H1 (cell line): ENCODE results near the gene ERCC1. TPM values are rescaled to one million over a fixed set of nuclear protein-coding genes. Genes with fewer than 3 reads are reported as not detected.

ENCODE experiments used
- CTCF ChIA-PET: fragments of 300-600 bp; sonication (Branson Sonifier 250); formaldehyde crosslinking; loops from one replicate; lab custom pipeline; 2021; ENCODE audit not compliant: partially characterized antibody; lab: Charles Lee
- POLR2A ChIA-PET: fragments of 300-600 bp; sonication (Branson Sonifier 250); formaldehyde crosslinking; loops from one replicate; lab custom pipeline; 2021; ENCODE audit warnings: inconsistent platforms; ENCODE audit not compliant: partially characterized antibody; lab: Charles Lee
- DNase-seq, 2 experiments: peaks; one replicate each; pipeline versions ENCODE4 v3.0.0 to v3.0.0-alpha.2; 2010 to 2022; ENCODE audit warnings: low spot score in 2 of 2, low read depth in 1 of 2, mixed read lengths in 1 of 2
- FAIRE-seq: peaks from 2 replicates; lab custom pipeline; 2011; peaks lifted over from hg19 to GRCh38; lab: Jason Lieb, UNC
- H2AFZ ChIP-seq: 2 replicates; pipeline ENCODE4 v1.8.1; 2012; ENCODE audit warnings: low read length, inconsistent platforms
- H2AK5ac ChIP-seq: 2 replicates; pipeline ENCODE4 v1.6.1; 2013; ENCODE audit warnings: low read depth, low read length
- H2BK120ac ChIP-seq: replicated peaks from 2 replicates; pipeline ENCODE3; 2013; ENCODE audit warnings: low read depth, low read length, inconsistent platforms
- H2BK12ac ChIP-seq: 2 replicates; pipeline ENCODE4 v1.6.1; 2013; ENCODE audit warnings: low read depth, low read length
- H2BK15ac ChIP-seq: 2 replicates; pipeline ENCODE4 v1.6.1; 2013; ENCODE audit warnings: low read length
- H2BK20ac ChIP-seq: 2 replicates; pipeline ENCODE4 v1.6.1; 2013; ENCODE audit warnings: low read length
- H2BK5ac ChIP-seq: 2 replicates; pipeline ENCODE4 v1.6.1; 2013; ENCODE audit warnings: low read depth, low read length
- H3K14ac ChIP-seq: 2 replicates; pipeline ENCODE4 v1.6.1; 2013; ENCODE audit warnings: inconsistent platforms; ENCODE audit not compliant: insufficient read length
- H3K18ac ChIP-seq: 2 replicates; pipeline ENCODE4 v1.6.1; 2013; ENCODE audit warnings: low read length; ENCODE audit errors: extremely low read depth
- H3K23ac ChIP-seq: 2 replicates; pipeline ENCODE4 v1.6.1; 2013; ENCODE audit warnings: inconsistent platforms; ENCODE audit not compliant: insufficient read length
- H3K23me2 ChIP-seq: 2 replicates; pipeline ENCODE4 v1.6.1; 2013; ENCODE audit warnings: low read depth, low read length
- H3K27ac ChIP-seq: 2 replicates; pipeline ENCODE4 v1.6.1; 2011; ENCODE audit warnings: low read depth, low read length, inconsistent platforms
- H3K27me3 ChIP-seq, 4 experiments: replicated peaks in 1 of 4; 1 replicate in 1 of 4; 2 replicates in 3 of 4; pipeline versions ENCODE4 v1.6.1 to v1.8.1; 2011 to 2013; ENCODE audit warnings: low read length in 3 of 4, mild to moderate bottlenecking in 3 of 4, inconsistent platforms in 2 of 4, mixed read lengths in 2 of 4, moderate library complexity in 1 of 4; ENCODE audit not compliant: control insufficient read depth in 3 of 4, insufficient read depth in 3 of 4; ENCODE audit errors: extremely low read depth in 1 of 4
- H3K36me3 ChIP-seq, 4 experiments: 2 replicates each; pipeline versions ENCODE4 v1.6.1 to v1.8.1; 2011 to 2013; ENCODE audit warnings: mild to moderate bottlenecking in 4 of 4, low read length in 3 of 4, moderate library complexity in 2 of 4, control low read depth in 1 of 4, inconsistent platforms in 1 of 4; ENCODE audit not compliant: insufficient read depth in 4 of 4, control insufficient read depth in 2 of 4
- H3K4ac ChIP-seq: replicated peaks from 2 replicates; pipeline ENCODE3; 2013; ENCODE audit warnings: low read length, low read depth, mixed read lengths, inconsistent platforms; ENCODE audit not compliant: insufficient read length
- H3K4me1 ChIP-seq, 4 experiments: replicated peaks in 1 of 4; 1 replicate in 1 of 4; 2 replicates in 3 of 4; pipeline versions ENCODE4 v1.6.1 to v1.8.1; 2011 to 2013; ENCODE audit warnings: low read length in 3 of 4, inconsistent platforms in 2 of 4, mixed read lengths in 1 of 4; ENCODE audit not compliant: insufficient read depth in 4 of 4, control insufficient read depth in 3 of 4
- H3K4me2 ChIP-seq, 2 experiments: 2 replicates each; pipeline versions ENCODE4 v1.6.1 to v1.8.1; 2011 to 2013; ENCODE audit warnings: low read depth in 2 of 2, low read length in 2 of 2, control low read depth in 1 of 2, inconsistent platforms in 1 of 2, mild to moderate bottlenecking in 1 of 2; ENCODE audit not compliant: insufficient read depth in 1 of 2
- H3K4me3 ChIP-seq, 4 experiments: fragments of 200-600, 300-600 bp in 1 of 4; sonication (generic), shearing (Covaris generic), sonication (Bioruptor Twin) in 1 of 4; 2 replicates each; pipeline versions ENCODE4 v1.5.1 to v1.8.1; 2011 to 2016; ENCODE audit warnings: low read length in 4 of 4, low read depth in 3 of 4, control low read depth in 2 of 4, inconsistent platforms in 2 of 4, mild to moderate bottlenecking in 2 of 4, mixed read lengths in 1 of 4, moderate library complexity in 1 of 4; ENCODE audit not compliant: insufficient read depth in 2 of 4; ENCODE audit errors: extremely low read depth in 1 of 4
- H3K56ac ChIP-seq: replicated peaks from 2 replicates; pipeline ENCODE3; 2013; ENCODE audit warnings: low read depth, mild to moderate bottlenecking, mixed read lengths, low read length, inconsistent platforms; ENCODE audit not compliant: insufficient read length
- H3K79me1 ChIP-seq: 2 replicates; pipeline ENCODE4 v1.6.1; 2013; ENCODE audit warnings: low read depth, low read length, control low read depth
- H3K79me2 ChIP-seq, 2 experiments: 2 replicates each; pipeline versions ENCODE4 v1.6.1 to v1.8.1; 2012 to 2013; ENCODE audit warnings: low read length in 2 of 2, mild to moderate bottlenecking in 2 of 2, inconsistent platforms in 1 of 2; ENCODE audit not compliant: insufficient read depth in 2 of 2, control insufficient read depth in 1 of 2
- H3K9ac ChIP-seq, 4 experiments: replicated peaks in 1 of 4; 1 replicate in 1 of 4; 2 replicates in 3 of 4; pipeline versions ENCODE4 v1.6.1 to v1.8.1; 2011 to 2013; ENCODE audit warnings: low read depth in 3 of 4, low read length in 3 of 4, control low read depth in 2 of 4, mild to moderate bottlenecking in 2 of 4, moderate library complexity in 2 of 4, inconsistent platforms in 1 of 4; ENCODE audit errors: extremely low read depth in 1 of 4
- H3K9me3 ChIP-seq, 2 experiments: 2 replicates each; pipeline versions ENCODE4 v1.6.1 to v1.8.1; 2012 to 2013; ENCODE audit warnings: mild to moderate bottlenecking in 2 of 2, moderate library complexity in 2 of 2, control low read depth in 1 of 2, inconsistent platforms in 1 of 2, low read depth in 1 of 2, low read length in 1 of 2, mixed read lengths in 1 of 2; ENCODE audit not compliant: insufficient read depth in 2 of 2
- H4K20me1 ChIP-seq, 2 experiments: replicated peaks in 1 of 2; 2 replicates each; pipeline versions ENCODE3 to v1.8.1; 2011 to 2013; ENCODE audit warnings: inconsistent platforms in 2 of 2, low read length in 2 of 2, mild to moderate bottlenecking in 1 of 2; ENCODE audit not compliant: insufficient read depth in 2 of 2, control insufficient read depth in 1 of 2
- H4K5ac ChIP-seq: 2 replicates; pipeline ENCODE4 v1.6.1; 2013; ENCODE audit warnings: low read length, low read depth, mixed read lengths, inconsistent platforms; ENCODE audit not compliant: insufficient read length
- H4K8ac ChIP-seq: 2 replicates; pipeline ENCODE4 v1.8.0; 2013; ENCODE audit warnings: mild to moderate bottlenecking, moderate library complexity, low read length, inconsistent platforms; ENCODE audit not compliant: insufficient read depth; ENCODE audit errors: extremely low read depth
- H4K91ac ChIP-seq: replicated peaks from 2 replicates; pipeline ENCODE3; 2013; ENCODE audit warnings: low read length, mixed read lengths, inconsistent platforms; ENCODE audit not compliant: insufficient read length
- GTF2F1 ChIP-seq: IDR thresholded peaks from 2 replicates; pipeline ENCODE4 v1.6.1; 2012; ENCODE audit warnings: low read depth, low read length, improper control_type of control experiment, borderline replicate concordance
- JUND ChIP-seq: IDR thresholded peaks from 2 replicates; pipeline ENCODE4 v1.6.1; 2011; ENCODE audit warnings: mild to moderate bottlenecking, improper control_type of control experiment, low read length
- POLR2A ChIP-seq, 2 experiments: IDR thresholded peaks; 1 replicate in 1 of 2; 2 replicates in 1 of 2; pipeline ENCODE4 v1.6.1; 2011; ENCODE audit warnings: low read depth in 2 of 2, low read length in 2 of 2, mild to moderate bottlenecking in 2 of 2; ENCODE audit errors: control extremely low read depth in 1 of 2
- SAP30 ChIP-seq: fragments of 300-600 bp; sonication (generic); IDR thresholded peaks from 2 replicates; pipeline ENCODE4 v1.7.1; 2012; ENCODE audit warnings: low read length, moderate library complexity, mild to moderate bottlenecking, inconsistent platforms; ENCODE audit not compliant: insufficient read depth, insufficient replicate concordance
- SUZ12 ChIP-seq: fragments of 200-600 bp; sonication (generic); IDR thresholded peaks from 2 replicates; pipeline ENCODE4 v1.6.1; 2012; ENCODE audit warnings: mild to moderate bottlenecking, inconsistent platforms, low read length, moderate library complexity, mixed read lengths
- TEAD4 ChIP-seq: IDR thresholded peaks from 2 replicates; pipeline ENCODE4 v1.6.1; 2012; ENCODE audit warnings: low read depth, low read length, inconsistent platforms, mixed read lengths
- WGBS, 2 experiments: shearing (Covaris generic) in 1 of 2; methylation state at CpG; one replicate each; pipeline versions ENCODE4 v1.1.6 to v1.1.7; 2013 to 2015; ENCODE audit warnings: low lambda C conversion rate in 2 of 2, mixed read lengths in 2 of 2, inconsistent platforms in 1 of 2, low coverage in 1 of 2, missing lambda C conversion rate in 1 of 2; ENCODE audit not compliant: insufficient replicate concordance in 2 of 2, insufficient coverage in 1 of 2, insufficient read length in 1 of 2; ENCODE audit errors: extremely low coverage in 1 of 2, missing lambda C conversion rate in 1 of 2; 5-methylcytosine and 5-hydroxymethylcytosine counted together
- polyA plus RNA-seq, 7 experiments: library from polyadenylated mRNA; depleted of rRNA in 3 of 7; stranded (reverse) in 5 of 7; unstranded in 2 of 7; fragments of >200 nt in 5 of 7; fragments of 200-250 nt in 2 of 7; gene quantifications; 1 replicate in 5 of 7; 2 replicates in 1 of 7; 4 replicates in 1 of 7; pipeline versions ENCODE4 v1.2.1 to v1.2.3, GENCODE V29; 2011 to 2013; ENCODE audit warnings: missing spikeins in 2 of 7, mixed read lengths in 2 of 7
- total RNA-seq: library from RNA; stranded (reverse); fragmentation: NEBNext Ultra II Directional; extraction: Animal tissue kit (Norgen Biotek cat#: 25700); gene quantifications from 2 replicates; pipeline ENCODE4 v1.2.1, GENCODE V29; 2021
- TF ChIP-seq, protein P1 (sequence below): IDR thresholded peaks from 2 replicates; pipeline ENCODE4 v1.6.1; 2012; ENCODE audit warnings: inconsistent platforms

ERCC1 gene
- total and polyA plus RNA-seq, 2 of the 8 experiments (the other 6 are each of a cell fraction or from before 2014, with no cell fraction given) = 44.7 to 94.2 TPM

- Histone ChIP-seq H3K4ac (no peak overlapping the region), H4K20me1 (no peaks in the 10 kb centered on the region), H2BK15ac (0 out of 2 replicates have a peak overlapping the region, but pooled peaks have one; percentile 46), H3K36me3 (no peaks in the 10 kb centered on the region), H3K4me1 (peaks cover 0 to 15% (median 9%) of the 10 kb centered on the region in 4 experiments; a peak in 5 of 7 replicates), H2BK120ac (no peak overlapping the region), H3K23ac (no peak overlapping the region), H3K27ac (no peak overlapping the region), H4K5ac (no peak overlapping the region), H2BK20ac (no peak overlapping the region), H3K4me3 (peak overlapping the region; percentile 51 to 69 (median 53)), H2AK5ac (peak overlapping the region; percentile 87; the same call in 1 of the 2 replicates), H3K4me2 (peak overlapping the region; percentile 70 to 97), H2AFZ (peak overlapping the region; percentile 30; the same call in 1 of the 2 replicates), H3K14ac (no peak overlapping the region), H3K9ac (peak overlapping the region; percentile 50 to 71 (median 54); a peak in 6 of 7 replicates), H3K23me2 (peaks cover 13% of the 10 kb centered on the region), H3K79me1 (no peaks in the 10 kb centered on the region), H4K91ac (no peak overlapping the region), H3K18ac (no peak overlapping the region), H3K56ac (no peak overlapping the region), H3K9me3 (no peaks in the 10 kb centered on the region), H2BK12ac (peak overlapping the region; percentile 80; the same call in 1 of the 2 replicates), H4K8ac (peak overlapping the region; percentile 91), H2BK5ac (0 out of 2 replicates have a peak overlapping the region, but pooled peaks have one; percentile 40), H3K79me2 (no peaks in the 10 kb centered on the region), H3K27me3 (peaks cover 0 to 19% (median 14%) of the 10 kb centered on the region in 4 experiments; a peak in 6 of 7 replicates)
- FAIRE-seq (no peak), DNase-seq (no peak)
- CTCF ChIA-PET = interaction anchor here (1.2 to 3.6 kb wide), 4 partner anchors 11 to 26 kb away, joined by 5 to 24 read pairs (median 12); no protein-coding TSS in a partner anchor
- WGBS, 2 experiments = 32% methylated on average over 25 of the region's 28 CpGs; no CpG with 5 or more reads in 1 of the 2 experiments
- TF ChIP-seq GTF2F1 (no peak), POLR2A (IDR thresholded peaks at IDR 0.05; ENCODE audit: control extremely low read depth in 1 of 2, low read depth in 2 of 2, low read length in 2 of 2) (no peak; a peak in 1 of 3 replicates), JUND (no peak), SUZ12 (no peak; the same call in 1 of the 2 replicates), TEAD4 (no peak), SAP30 (peak; percentile 35)
- TF ChIP-seq, protein P1, sequence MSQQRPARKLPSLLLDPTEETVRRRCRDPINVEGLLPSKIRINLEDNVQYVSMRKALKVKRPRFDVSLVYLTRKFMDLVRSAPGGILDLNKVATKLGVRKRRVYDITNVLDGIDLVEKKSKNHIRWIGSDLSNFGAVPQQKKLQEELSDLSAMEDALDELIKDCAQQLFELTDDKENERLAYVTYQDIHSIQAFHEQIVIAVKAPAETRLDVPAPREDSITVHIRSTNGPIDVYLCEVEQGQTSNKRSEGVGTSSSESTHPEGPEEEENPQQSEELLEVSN = no peak
- POLR2A ChIA-PET = interaction anchor here (1.0 to 4.0 kb wide), 6 partner anchors 10 to 47 kb away, joined by 3 to 31 read pairs (median 4); partner anchors contain the start of genes FOSB and PPM1N
Measured at GRCh38 chr19:45451131-45451849, 27.6 kb upstream of the ERCC1 start.
